Urinary bladder (tissue), 4 donors: ENCODE data around the gene ALX3. TPM values are rescaled to one million over a fixed set of nuclear protein-coding genes. Genes with fewer than 3 reads are reported as not detected.
A peak's percentile ranks its signal among the peaks of the same experiment; 100 is the strongest.
"Not testable (repeated sequence)": the region's sequence is repeated elsewhere in the genome, so short reads cannot be mapped to it uniquely, and the experiment has no call there.

ENCODE experiments used
- DNase-seq: peaks from one replicate; pipeline ENCODE4 v3.0.0-alpha.2; 2015; ENCODE audit errors: extremely low spot score
- H3K27ac ChIP-seq: one replicate; pipeline ENCODE4 v1.5.1; 2013; ENCODE audit warnings: low read depth, mild to moderate bottlenecking, moderate library complexity
- H3K36me3 ChIP-seq: one replicate; pipeline ENCODE4 v1.6.1; 2013; ENCODE audit warnings: mild to moderate bottlenecking, moderate library complexity; ENCODE audit not compliant: insufficient read depth
- H3K4me1 ChIP-seq: one replicate; pipeline ENCODE4 v1.6.1; 2013; ENCODE audit warnings: mild to moderate bottlenecking, moderate library complexity; ENCODE audit not compliant: insufficient read depth
- H3K4me3 ChIP-seq: one replicate; pipeline ENCODE4 v1.5.1; 2013; ENCODE audit warnings: low read depth, low read length
- WGBS: extraction: QIAGEN DNeasy Blood & Tissue Kit; methylation state at CpG from one replicate; pipeline ENCODE4 v1.1.7; 2013; 5-methylcytosine and 5-hydroxymethylcytosine counted together
- polyA plus RNA-seq: library from polyadenylated mRNA; stranded (reverse); fragments of 200-250 nt; gene quantifications from one replicate; pipeline ENCODE4 v1.2.3, GENCODE V29; 2013
- total RNA-seq: library from RNA; depleted of rRNA; stranded (reverse); fragments of >200 nt; gene quantifications from one replicate; pipeline ENCODE4 v1.2.3, GENCODE V29; 2014
- donor health status: healthy with polysubstance abuse.
- donor health status: healthy.

ALX3 gene
- total and polyA plus RNA-seq, 2 donors = 0.15 to 0.21 TPM

DNA sequence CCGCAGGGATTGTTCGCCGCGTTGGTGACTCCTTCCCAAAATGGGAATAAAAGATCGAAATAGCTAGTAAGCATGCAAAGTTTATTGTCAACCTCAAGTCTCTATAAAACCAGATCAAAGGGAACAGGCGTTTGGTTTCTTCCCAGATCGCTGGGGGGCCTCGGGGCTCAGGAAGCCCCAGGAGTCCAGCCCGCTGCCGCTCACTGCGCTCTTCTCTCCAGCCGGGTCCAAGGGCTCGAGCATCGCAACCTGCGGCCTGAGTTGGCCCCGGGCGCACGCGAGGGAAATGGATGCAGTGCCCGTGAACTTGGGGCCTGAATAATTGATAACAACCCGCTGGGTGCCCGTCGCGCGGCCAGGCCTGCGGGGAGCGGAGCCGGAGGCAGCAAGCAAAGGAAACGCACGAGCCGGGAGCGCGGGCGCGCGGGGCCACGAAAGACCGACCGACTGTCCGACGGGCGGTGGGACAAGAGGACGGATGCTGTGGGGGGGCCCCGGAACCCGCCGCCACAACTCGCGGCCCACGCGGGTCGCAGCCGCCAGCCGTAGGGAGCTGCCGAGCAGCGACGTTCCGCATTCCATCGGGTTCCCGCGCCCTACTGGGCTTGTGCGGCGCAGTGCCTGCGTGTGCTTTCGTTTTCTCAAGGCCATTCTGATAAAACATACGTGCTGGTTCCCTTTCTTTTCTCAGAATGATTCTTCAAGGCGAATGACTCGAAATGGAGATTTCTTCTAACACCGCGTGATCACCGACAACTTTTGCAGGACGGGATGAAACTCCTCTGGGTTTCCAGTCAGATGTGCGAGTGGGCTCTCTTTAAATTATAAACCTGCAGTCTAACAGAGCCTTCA is 14.0 kb upstream of the ALX3 start:
- peak overlapping the region; percentile 65 for H3K4me3 ChIP-seq
- H3K27ac ChIP-seq = peak overlapping the region; percentile 76
- WGBS = 4% methylated on average over 72 of the region's 72 CpGs
- no peaks in the 10 kb centered on the region for H3K36me3 ChIP-seq
- H3K4me1 ChIP-seq = no peaks in the 10 kb centered on the region
- DNase-seq = no peak

DNA sequence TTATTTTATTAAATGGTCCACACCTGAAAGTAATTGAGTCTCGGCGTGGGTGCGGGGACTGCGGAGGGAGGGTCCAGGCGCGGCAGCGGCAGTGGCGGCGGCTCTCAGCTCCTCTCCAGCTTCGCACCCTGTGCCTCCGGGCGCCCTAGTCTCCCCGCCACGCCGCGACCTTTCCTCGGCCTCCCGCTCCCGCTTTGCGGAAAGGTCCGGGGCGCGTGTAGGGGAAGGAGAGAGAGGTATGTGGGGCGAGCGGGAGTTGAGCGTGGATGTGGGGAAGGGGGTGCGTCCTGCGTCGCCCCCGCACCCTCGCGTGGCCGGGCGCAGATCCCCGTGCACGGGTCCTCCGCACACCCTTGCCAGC is 13.4 kb upstream of the ALX3 start:
- Histone ChIP-seq H3K4me1 (no peaks in the 10 kb centered on the region), H3K4me3 (peak overlapping the region; percentile 65), H3K36me3 (no peaks in the 10 kb centered on the region), H3K27ac (no peak overlapping the region)
- WGBS = 7% methylated on average over 37 of the region's 37 CpGs
- no peak for DNase-seq

DNA sequence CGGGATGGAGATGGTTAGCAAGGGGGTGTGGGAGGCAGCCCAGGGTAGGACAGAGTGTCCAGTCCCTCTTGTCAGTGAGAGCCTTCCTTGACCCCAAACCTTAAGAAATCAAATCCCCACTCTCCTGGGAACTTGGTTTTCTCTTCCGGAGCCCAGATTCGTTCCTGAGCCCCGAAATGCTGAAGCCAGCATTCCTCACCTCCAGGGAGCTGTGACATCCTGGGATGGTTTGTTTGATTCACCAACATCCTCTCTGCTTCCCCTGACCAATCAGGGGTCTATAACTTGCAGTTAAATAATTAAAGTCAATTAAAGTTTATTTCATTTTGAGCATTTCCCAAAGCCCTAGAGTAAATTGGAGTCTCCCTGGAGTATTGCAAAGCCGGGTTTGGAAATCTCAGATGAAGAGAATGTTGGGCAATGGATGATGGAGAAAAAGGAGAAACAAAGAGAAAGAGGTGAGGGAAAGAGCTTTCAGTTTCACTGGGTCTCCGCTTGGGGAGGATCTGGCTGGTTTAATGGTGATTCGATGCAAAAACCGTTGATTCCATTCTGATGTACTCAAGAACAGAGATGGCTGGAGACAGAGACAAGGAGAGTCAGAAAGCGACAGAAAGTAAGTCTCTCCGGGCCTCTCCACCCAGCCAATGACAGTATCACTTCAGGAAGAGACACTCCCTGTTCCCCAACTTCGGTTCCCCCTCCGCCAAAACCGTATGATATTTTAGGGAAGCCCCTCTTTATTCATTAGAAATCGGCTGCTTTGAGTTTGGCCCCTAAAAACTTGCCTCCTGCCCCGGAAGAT is 12.8 kb upstream of the ALX3 start:
- WGBS = 46% methylated on average over 15 of the region's 15 CpGs
- Histone ChIP-seq H3K27ac (no peak overlapping the region), H3K36me3 (no peaks in the 10 kb centered on the region), H3K4me3 (peak overlapping the region; percentile 65), H3K4me1 (no peaks in the 10 kb centered on the region)
- no peak for DNase-seq

DNA sequence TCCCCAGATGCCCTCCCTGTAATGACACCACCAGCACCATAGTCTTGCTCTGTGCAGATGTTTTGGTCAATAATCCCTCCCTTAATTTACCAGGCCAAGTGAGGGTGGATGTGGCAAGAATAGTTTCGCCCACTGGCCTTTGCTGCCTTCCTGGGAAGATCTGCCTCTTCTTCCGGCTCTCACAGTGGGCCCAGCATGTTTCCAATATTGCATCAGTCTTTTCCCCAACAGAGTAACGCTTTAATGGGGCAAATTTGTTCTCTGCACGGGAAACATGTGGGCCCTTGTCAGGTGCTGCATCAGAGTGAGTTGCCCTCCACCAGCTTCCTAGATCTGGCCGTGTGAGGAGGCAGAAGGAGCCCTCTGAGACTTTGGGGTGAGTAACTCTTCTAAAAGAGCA is 12.0 kb upstream of the ALX3 start:
- H3K27ac ChIP-seq = no peak overlapping the region
- H3K36me3 ChIP-seq = no peaks in the 10 kb centered on the region
- no peak overlapping the region for H3K4me3 ChIP-seq
- WGBS = 88% methylated on average over 5 of the region's 5 CpGs
- no peaks in the 10 kb centered on the region for H3K4me1 ChIP-seq
- DNase-seq = no peak

DNA sequence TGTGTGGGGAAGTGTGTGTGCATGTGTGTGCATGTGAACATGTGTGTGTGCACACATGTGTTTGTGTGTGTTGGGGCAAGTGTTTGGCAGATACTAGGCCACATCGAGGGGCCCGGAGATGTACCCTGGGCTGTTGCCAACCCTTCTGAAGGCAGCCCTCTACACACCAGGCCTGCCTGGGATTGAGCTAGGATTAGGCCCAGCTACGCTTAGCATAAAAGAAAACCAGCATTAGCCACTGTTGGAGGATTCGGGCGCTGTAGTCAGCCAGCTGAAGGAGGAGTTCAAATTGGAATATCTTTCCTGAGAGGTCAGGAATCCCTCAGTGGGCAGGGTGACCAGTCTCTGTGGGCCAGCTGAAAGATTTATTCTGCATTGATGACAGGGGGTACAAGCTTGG is 10.6 kb upstream of the ALX3 start:
- H3K4me1 ChIP-seq = no peaks in the 10 kb centered on the region
- DNase-seq = no peak
- no peak overlapping the region for H3K27ac ChIP-seq
- 78% methylated on average over 5 of the region's 5 CpGs for WGBS
- no peaks in the 10 kb centered on the region for H3K36me3 ChIP-seq
- no peak overlapping the region for H3K4me3 ChIP-seq

DNA sequence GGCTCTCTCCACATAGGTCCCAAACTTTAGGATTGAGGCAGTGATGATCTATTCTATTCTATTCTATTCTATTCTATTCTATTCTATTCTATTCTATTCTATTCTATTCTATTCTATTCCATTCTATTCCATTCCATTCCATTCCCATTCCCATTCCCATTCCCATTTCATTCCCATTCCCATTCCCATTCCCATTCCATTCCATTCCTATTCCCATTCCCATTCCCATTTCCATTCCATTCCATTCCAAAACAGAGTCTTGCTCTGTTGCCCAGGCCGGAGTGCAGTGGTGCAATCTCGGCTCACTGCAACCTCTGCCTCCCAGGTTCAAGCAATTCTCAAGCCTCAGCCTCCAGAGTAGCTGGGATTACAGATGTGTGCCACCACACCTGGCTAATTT is 9.5 kb upstream of the ALX3 start:
- not testable (repeated sequence) for H3K36me3 ChIP-seq, H3K27ac ChIP-seq, H3K4me3 ChIP-seq, DNase-seq, H3K4me1 ChIP-seq
- WGBS = 96% methylated on average over 2 of the region's 2 CpGs

DNA sequence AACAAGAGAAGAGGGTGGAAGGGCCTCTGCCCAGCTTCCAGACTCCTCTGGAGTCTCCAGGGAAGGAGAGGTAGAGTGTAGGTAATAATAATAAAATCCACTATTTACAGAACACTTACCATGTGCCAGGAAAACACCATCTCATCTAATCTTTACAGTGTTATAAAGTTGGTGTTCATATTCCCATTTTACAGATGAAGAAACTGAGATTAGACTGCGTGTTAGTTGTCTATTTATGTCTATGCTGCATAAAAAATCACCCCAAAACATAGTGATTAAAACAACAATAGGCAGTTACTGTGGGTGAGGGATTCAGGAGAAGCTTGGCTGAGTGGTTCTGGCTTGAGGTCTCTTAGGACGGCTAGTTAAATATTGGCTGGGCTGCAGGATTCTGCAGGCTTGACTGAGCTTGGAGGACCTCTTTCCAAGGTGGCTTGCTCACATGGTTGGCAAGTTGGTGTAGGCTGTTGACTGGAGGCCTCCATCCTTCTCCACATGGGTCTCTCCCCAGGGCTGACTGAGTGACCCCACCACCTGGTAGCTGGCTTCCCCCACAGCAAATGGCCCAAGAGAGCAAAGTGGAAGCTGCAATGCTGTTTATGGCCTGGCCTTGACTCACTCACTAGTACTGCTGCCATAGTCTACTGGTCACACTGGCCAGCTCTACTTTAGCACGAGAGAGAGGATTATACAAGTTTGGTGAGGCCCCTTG is 6.5 kb upstream of the ALX3 start:
- WGBS = 80% methylated on average over 3 of the region's 3 CpGs

DNA sequence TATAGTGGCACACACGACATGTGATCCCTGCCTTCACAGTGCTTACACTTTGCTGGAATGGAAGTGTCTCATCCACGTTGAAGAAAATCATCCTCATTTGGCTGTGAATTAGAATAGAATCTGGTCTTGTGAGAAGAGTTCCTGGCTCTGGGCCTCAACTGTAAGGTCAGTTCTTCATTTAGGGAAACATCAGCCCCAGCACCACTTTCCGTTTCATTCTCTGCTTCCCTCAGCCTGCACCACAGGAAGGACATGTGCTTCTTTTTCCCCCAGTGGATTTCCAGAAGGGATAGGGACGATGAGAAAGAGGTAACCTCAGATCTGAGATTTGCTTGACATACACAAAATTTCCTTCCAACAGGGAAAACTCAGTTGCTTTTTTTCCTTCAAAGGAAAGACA is 3.7 kb upstream of the ALX3 start:
- 71% methylated on average over 4 of the region's 4 CpGs for WGBS
- no peak overlapping the region for H3K4me3 ChIP-seq
- H3K36me3 ChIP-seq = no peaks in the 10 kb centered on the region
- no peak for DNase-seq
- H3K4me1 ChIP-seq = no peaks in the 10 kb centered on the region
- H3K27ac ChIP-seq = no peak overlapping the region

More for the DNA sequence above, 6.5 kb upstream of the ALX3 start:
- no peak for DNase-seq
- H3K4me3 ChIP-seq = no peak overlapping the region
- no peaks in the 10 kb centered on the region for H3K4me1 ChIP-seq
- no peak overlapping the region for H3K27ac ChIP-seq
- no peaks in the 10 kb centered on the region for H3K36me3 ChIP-seq

DNA sequence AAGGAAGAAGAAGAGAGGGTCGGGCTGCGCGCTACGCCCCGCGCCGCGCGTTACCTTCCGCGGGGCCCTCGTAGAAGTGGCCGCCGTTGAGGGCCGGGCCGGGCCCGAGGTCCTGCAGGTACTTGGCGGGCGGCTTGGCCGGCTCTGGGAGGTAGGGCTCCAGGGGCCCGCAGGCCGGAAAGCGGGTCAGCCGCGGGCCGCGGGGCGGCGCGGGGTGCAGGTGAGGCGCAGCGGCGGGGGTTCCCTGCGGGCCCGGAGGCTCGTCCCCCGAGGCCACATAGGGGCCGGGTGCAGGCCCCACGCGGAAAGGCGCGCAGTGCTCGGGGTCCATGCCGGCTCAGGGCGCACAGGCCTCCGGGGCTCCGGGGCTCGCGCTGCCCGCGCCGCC is 196 bp downstream of the ALX3 start:
- Histone ChIP-seq H3K4me1 (no peaks in the 10 kb centered on the region), H3K36me3 (no peaks in the 10 kb centered on the region), H3K4me3 (peak overlapping the region; percentile 1), H3K27ac (no peak overlapping the region)
- 5% methylated on average over 48 of the region's 52 CpGs for WGBS
- no peak for DNase-seq

DNA sequence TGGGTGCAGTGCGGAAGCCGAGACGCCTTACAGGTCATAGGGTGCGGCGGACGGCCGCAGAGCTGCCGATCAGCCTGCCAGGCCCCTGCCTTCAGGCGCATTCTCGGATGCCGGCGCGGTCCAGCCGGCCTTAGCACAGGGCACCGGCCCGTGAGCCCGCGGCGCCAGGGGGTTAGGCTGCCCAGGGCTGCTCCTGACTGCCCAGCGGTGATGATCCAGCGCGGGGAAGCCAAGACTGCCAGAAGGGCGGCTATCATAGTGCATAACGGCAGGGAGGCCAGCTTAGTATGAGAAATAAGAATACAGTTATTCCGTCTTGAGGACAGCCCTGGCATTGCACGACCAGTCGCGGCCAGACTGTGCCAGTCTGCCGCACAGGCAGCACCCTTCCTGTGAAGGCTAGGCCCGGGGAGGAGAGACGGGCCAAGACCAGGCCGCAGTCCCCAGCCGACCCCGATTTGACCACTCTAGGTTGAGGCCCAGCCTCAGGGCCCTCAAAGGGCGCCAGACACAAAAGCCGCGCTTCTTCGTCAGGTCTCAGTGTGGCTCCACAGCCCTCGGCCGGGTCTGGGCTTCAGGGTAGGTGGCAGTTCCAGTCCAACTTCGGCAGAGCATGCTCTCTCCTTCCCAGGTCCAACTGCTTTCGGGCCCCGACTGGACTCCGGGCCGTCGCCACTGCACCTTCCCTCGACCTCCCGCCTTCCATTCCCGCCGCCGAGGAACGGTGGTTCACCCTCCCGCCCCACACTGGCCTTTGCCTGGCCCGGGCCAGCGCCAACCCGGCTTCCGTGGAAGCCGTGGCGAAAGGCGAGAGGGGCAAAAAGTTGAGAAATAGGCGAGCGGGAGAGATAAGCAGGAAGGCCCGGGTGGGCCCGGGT is 829 bp downstream of the ALX3 start:
- WGBS = 42% methylated on average over 64 of the region's 64 CpGs
- no peaks in the 10 kb centered on the region for H3K4me1 ChIP-seq
- no peak for DNase-seq
- H3K36me3 ChIP-seq = no peaks in the 10 kb centered on the region
- peak overlapping the region; percentile 1 for H3K4me3 ChIP-seq
- no peak overlapping the region for H3K27ac ChIP-seq

DNA sequence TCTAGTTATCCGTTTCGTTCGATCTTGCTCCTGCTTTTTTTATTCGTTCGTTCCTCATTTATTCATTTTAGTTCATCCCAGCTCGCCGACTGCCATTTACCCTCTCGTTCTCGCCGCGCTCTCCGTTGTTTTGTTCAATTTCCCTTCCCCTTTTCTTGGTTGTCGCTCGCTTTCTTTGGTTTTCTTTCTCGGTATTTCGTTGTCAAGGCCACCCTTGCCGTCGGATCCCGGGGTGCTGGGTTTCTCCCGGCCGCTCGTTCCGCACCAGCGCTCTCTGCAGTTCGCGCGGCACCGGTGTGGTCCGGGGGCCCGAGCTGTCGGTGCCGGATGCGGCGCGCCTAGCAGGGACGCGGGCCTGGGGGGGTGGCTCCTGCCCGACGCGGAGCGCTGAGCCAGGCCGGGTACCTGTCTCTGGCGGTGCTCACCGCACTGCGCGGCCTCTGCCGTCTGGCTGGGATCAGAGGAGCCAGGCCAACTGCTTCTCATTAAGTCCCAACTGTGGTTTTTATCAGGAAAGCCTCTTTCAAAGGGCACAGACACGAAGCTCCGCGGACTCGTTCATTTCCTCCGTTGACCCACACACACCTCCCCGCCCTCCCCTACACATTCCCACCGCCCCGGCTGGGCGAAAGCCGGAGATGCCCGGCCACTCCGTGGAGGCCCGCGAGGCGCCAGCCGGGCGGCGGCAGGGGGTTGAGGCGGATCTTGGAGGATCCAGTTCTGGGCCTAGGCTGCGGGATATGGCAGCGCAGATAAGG is 1.6 kb downstream of the ALX3 start:
- no peak for DNase-seq
- Histone ChIP-seq H3K36me3 (no peaks in the 10 kb centered on the region), H3K27ac (no peak overlapping the region), H3K4me1 (no peaks in the 10 kb centered on the region), H3K4me3 (no peak overlapping the region)
- WGBS = 9% methylated on average over 68 of the region's 68 CpGs

DNA sequence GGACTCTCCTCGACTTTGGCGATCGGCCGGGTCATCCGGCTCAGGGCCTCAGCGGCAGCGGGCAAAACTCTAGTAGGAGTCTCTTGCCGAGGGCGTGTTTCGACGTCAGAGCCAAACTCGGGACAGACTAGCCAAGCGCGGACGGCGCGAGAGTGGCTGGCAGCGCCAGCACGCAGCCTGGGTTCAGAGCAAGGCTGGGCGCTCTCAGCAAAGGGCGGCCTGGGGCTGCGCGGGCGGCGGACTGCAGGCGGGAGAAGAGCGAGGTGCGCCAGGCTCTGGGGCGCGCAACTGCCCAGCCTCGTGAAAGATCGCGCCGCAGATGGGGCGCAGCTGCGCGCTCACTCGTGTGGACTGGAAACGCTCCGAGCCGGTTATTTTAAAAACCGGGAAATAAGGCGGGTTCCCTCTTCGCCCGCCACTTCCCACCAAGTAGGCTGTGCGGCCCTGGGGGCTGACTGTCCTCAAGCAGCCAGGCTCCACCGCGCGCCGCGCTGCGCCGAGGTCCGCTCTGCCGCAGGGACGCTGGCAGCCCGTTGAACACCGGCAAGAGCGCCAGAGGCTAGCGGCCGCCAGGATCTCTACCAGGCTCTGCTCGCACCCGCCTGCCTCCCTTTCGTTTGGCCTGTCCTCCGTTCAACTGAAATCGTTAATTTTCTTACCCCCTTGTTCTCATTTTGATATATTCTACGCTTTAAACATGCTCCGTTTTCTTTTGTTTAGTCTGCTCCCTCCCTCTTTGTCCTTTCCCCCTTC is 2.4 kb downstream of the ALX3 start:
- Histone ChIP-seq H3K4me3 (no peak overlapping the region), H3K4me1 (no peaks in the 10 kb centered on the region), H3K36me3 (no peaks in the 10 kb centered on the region), H3K27ac (no peak overlapping the region)
- 13% methylated on average over 68 of the region's 68 CpGs for WGBS
- no peak for DNase-seq
